GM21825 (cell line): ENCODE data around the gene AGAP1.

Source experiments
- ATAC-seq: cut with Tn5 transposase; IDR thresholded peaks from one replicate; pipeline ENCODE4 v1.9.1; 2021; ENCODE audit warnings: mild to moderate bottlenecking, moderate library complexity; ENCODE audit not compliant: unreplicated experiment

Gene AGAP1

DNA sequence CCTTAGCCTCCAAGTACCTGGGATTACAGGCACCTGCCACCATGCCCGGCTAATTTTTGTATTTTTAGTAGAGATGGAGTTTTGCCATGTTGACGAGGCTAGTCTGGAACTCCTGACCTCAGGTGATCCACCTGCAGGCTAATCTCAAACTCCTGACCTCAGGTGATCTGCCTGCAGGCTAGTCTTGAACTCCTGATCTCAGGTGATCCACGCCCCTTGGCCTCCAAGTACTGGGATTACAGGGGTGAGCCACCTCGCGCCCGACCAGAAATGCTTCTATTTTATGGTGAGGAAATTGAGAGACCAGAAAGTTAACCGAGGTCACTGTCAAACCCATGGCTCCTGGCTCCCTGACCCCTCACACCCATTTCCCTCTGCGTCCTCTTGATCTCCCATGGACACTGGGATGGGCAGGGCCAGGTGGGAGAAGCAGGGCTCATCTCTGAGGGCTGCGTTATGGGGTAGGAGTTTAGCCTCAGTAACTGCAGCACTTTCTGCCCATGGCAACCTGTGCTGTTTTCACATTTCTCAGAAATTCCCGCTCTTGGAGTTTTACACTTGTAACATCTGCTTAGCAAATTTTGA lies 210.0 kb downstream of the AGAP1 start:
- ATAC-seq = no peak

DNA sequence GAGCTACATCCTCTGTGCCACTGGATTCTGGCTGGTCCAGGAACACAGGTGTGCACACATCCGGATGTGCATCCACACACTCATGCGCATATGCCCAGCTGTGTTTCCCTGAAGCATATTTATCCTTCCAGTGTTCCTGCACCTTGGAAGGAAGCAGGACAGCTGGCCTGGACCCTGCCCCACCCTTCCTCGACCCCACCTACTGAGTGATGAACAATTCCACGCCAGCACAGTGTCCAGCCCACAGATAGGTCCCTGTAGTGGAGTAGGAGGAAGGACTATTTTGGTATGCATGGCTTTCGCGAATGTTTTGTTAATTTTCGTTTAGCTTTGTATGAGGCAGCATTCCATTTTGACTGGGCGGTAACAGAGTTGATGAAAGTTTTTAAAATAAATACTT lies 211.5 kb downstream of the AGAP1 start:
- no peak for ATAC-seq

DNA sequence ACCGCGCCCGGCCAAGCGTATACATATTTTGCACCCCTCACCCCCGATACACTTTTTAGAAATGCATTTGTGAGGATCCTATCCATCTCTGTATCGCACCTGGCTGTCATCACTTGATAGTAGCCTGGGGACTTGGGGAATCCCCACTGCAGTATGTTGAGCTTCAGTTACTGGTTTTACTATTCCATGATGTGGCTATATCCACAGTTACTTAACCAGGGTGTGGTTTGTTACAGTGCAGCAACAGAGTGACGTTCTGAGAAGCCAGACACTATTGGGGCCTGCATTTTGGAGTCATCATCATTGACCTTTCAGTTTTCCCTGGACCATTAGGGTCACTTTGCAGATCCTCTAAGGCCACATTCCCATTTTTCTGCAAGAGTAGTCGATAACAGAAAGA lies 212.7 kb downstream of the AGAP1 start:
- no peak for ATAC-seq

DNA sequence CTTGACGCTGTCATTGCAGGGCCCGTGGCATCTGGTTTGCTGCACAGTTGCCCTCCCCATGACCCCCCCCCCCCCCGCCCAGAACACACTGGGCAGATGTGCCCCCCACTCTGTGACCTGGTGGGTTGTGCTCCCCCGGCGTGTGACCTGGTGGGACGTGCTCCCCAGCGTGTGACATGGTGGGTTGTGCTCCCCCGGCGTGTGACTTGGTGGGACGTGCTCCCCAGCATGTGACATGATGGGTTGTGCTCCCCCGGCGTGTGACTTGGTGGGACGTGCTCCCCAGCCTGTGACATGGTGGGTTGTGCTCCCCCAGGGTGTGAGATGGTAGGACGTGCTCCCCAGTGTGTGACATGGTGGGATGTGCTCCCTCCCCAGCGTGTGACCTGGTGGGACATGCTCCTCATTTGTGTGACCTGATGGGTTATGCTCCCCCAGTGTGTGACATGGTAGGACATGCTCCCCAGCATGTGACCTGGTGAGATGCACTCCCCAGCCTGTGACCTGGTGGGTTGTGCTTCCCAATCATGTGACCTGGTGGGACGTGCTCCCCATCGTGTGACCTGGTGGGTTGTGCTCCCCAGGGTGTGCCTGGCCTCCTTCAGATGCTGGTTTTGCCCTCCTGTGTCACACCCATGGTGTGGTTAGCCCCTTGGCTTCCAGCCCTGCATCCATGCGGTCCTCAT lies 213.7 kb downstream of the AGAP1 start:
- ATAC-seq = no peak

DNA sequence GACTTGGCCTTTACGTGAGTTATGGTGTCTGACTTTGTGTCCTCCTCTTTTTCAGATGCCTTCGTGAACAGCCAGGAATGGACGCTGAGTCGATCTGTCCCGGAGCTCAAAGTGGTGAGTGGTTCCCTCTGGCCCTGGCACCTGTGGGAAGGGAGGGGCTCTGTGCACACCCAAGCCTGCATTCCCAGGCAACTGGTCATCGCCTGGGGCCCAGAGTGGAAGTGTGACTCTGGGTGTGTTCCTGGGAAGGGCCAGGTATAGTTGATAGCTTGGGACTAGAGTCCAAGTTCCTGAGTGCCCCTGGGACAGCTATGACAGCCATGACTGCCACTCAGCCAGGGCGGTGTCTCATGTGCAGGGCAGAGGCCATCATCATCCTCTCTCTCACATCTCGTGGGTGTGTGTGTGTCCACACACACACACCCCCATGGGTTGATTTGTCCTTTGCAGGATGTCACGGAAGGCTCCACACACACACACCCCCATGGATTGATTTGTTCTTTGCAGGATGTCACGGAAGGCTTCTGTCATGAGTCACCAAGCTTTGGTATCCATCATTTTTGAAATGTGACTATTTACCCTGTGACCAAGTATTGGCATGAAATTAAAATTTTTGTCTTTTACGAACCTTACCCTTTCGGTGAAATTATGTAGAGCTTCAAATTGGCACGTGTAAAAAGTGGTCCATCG lies 215.4 kb downstream of the AGAP1 start:
- ATAC-seq = no peak

DNA sequence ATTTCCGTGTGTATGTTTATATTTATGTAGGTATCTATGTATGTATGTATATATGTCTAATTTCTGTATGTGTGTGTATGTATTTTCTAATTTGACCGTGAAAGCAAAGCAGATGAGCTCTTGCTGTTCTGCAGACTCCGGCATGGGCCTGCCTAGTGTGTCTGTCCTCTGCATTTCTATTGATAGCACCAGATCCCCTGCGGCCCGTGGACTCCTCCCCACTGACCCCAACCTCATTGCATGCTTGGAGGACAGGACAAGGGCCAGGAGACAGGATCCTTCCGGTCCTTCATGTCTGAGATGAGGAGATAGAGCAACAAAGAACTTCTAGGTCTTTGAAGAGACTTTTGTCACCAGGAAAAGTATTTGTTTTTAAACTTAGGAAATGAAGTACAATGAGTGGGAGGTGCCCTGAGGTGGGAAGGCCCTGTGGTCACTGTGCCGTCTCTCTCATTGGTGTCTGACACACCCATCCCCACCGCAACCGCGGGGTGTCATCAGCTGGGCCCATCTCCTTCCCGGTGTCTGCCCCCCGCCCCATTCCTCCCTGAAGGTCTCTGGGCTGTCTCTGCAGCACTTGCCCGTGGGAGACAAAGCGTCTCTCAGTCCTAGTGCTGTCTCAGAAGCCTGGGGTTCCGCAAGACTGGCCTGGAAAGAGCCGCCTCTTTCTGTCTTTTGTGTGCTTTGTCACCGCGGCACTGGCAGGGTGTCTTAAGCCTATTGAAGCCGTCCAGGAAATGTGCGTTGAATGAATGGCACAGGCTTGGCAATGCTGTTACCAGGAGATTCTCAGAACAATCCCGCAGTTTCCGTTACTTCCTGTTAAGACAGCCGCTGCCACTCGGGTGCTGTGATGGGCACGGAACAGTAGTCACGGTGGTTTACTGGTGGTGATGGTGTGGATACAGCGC lies 216.4 kb downstream of the AGAP1 start:
- ATAC-seq = no peak

DNA sequence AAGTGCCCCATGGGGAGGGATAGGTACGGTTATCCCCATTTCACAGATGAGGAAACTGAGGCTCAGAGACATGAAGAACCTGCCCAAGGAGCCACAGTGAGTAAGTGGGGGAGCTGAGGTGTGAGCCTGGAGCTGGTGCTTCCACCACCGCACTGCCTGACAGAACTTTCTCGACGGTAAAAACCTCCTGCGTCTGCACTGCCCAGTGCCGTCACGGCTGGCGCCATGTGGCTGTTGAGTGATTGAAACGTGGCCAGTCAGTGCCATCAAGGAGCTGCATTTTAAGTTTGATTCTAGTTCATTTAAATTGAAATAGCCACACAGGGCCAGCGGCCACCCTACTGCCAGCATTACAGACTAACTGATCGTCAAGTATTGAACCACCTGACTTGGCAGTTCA lies 217.1 kb downstream of the AGAP1 start:
- no peak for ATAC-seq

DNA sequence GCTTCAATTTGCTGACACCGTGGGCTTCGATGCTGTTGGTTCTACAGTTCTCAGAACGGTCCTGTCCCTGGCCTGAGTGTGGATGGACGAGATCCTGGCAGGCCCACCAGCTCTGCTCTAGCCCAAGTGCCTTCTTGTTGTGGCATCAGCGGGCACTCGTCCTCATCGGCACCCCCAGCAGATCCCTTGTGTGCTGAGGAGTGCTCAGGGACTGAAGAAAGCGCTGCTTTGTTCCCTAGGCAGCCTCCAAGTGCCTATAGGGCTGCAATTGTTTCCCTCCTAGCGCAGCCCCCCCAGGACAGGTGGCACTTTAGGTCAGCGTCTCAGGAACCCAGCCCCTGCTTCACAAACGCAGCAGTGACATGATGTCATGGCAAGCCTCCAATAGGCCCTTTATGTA lies 217.7 kb downstream of the AGAP1 start:
- no peak for ATAC-seq

DNA sequence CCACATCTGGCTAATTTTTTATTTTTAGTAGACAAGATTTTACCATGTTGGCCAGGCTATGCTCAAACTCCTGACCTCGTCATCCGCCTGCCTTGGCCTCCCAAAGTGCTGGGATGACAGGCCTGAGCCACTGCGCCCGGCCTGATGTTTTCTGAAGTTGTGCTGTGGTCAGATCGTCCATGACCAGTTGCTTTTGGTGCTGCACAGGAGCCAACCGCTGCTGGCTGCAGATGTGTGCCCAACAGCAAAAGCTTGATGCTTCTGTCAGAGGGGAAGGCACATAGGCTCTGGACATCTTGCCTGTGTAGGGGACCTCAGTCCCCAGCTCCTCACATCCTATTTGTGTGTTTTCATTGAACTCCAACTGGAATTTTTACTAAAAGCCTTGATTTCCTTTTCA lies 218.3 kb downstream of the AGAP1 start:
- ATAC-seq = no peak

DNA sequence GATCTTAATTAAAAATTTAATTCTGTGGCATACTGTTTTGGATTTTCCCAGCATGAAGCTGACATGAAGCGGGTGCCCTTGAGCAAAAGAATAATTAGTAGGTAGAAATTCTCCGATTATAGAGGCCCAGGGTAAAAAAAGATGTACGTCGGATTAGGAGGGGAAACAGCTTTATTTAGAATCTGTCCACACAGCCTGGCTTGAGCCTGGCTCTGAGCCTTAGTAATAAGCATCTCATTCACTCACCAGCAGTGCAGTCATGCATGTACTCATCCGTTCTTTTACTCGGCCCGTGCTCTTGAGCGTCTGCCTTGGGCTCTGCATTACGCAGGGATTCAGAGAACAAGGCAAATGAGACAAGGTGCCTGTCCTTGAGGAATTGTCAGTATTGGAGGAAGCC lies 219.3 kb downstream of the AGAP1 start:
- no peak for ATAC-seq

DNA sequence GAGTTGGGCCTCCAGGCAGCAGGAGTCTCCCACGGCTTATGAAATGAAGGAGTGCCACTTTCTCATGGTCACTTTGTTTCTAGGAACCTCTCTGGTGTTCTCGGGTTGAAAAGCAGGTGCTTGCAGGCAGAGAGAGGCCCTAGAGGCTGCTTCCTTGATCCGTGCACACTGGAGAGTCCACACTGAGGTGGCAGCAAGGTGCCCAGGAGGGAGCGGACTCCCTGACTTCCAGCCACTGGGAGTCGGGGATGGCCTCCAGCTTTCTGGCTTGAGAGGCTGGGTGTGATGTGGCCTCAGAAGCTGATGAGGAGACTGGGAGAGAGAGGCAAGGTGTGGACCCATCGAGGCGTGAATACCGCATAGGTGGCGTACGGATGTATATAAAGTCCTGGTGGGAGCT lies 221.8 kb downstream of the AGAP1 start:
- ATAC-seq = no peak

DNA sequence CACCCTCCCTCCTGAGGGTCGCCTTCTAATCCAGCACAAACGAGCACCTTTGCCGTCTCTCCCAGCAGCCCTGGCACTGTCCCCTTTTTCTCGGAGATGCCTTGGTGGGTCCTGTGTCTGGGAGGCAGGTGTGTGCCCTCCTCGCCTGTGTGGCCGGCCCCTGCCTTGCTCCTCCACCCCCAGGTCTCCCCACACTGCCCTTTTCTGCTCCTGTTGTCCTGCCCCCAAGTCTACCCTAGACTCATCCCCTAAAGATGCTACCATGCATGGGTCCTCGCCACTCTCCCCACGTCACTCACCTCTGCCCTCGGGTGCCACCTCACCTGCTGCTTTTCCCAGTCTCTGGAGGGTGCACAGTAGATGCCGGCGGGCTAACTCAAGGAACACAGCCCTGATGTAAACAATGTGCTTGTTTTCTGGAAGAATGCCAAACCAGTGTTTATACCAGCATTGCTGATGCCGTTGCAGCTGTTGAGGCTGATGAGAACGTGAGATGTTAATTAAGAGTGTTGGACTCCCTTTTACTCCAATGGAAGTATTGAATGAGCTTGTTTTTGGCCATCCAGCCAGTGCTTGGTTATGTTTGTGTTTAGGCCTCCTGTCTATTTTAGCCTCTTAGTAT lies 223.1 kb downstream of the AGAP1 start:
- ATAC-seq = no peak

DNA sequence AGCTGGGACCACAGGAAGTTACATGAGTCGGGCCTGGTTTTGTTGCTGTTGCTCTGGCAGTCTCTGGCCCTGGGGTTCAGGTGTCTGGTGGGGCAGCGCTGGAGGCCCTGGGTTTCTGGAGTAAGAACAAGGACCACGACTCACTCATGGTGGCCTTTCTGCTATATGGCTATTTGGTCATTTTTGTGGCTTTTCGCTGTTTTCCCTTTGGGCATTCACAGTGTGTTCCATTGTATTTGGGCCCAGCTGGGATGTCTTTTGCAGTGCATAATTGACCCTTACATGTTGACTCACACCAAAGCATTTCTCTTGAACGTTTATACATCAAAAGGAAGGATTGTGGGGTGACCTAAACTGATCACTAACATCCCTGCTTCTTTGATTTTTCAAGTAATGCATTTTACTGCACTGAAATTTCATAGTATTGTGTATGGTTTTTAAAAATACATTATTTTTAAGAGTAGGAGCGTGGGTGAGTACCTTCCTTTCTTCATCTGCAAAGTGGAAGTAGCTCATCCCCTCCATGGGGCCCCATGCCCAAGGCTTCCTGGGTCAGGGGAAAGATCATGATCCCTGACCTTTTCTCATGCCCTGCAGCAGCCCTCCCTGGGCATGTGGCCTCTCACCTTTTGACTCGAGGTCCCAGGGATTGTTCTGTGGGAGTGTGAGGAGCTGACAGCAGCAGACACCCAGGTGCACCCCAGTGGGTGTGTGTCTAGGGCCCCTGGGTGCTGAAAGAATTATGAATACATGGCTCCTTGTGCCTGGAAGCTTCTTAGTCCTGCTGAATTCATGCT lies 225.5 kb downstream of the AGAP1 start:
- ATAC-seq = no peak

DNA sequence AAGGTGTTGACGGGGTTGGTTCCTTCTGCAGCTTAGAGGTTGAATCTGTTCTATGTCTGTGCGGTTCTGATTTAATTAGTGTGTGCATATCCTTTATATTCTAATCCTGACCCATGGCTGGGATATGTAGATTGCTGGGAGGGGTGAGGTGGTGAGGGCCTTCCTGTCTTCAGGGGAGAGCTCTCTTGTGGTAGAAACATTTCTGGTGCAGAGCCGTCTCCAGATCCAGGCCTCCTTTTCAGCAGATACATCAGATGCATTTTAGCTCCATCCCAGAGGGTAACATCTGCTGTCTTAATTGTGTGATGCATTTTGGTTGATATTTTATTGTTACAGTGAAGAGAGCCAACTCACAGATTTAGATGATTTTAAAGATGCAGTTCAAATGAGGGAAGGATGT lies 227.8 kb downstream of the AGAP1 start:
- ATAC-seq = no peak

DNA sequence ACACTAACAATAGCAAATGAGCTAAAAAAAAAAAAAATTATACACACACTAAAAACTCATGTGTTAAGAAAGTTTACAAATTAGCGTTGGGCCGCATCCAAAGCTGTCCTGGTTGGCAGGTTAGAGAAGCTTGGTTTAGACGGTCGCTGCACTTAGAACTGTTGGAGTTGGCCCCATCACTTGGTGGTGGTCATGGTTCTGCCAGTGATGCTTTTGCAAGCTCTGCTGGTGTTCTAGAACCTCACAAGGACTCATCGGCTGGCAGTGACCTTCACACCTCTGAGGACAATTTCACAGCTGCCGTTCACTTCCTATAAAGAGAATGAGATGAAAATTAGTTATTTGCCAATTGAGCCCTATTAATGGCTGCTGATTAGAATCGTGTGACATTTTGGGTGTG lies 229.0 kb downstream of the AGAP1 start:
- ATAC-seq = no peak

DNA sequence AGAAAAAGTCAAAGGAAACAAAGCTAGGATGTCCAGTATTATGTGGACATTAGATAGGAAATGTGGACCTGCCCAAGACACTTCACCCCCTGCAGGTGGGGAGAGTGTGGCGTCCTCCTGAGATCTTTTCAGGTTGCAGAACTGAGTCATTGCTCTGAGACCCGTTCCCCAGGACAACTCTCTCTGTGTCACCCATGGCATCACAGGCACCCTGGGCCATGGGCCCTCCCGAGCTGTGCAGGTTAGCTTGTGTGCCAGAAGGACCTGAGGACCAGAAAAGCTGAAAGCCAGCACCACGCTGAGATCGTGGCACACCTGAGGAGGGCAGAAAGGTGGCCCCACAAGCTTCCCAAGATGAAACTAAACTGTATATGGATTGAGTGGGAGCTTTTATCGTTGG lies 229.5 kb downstream of the AGAP1 start:
- no peak for ATAC-seq

DNA sequence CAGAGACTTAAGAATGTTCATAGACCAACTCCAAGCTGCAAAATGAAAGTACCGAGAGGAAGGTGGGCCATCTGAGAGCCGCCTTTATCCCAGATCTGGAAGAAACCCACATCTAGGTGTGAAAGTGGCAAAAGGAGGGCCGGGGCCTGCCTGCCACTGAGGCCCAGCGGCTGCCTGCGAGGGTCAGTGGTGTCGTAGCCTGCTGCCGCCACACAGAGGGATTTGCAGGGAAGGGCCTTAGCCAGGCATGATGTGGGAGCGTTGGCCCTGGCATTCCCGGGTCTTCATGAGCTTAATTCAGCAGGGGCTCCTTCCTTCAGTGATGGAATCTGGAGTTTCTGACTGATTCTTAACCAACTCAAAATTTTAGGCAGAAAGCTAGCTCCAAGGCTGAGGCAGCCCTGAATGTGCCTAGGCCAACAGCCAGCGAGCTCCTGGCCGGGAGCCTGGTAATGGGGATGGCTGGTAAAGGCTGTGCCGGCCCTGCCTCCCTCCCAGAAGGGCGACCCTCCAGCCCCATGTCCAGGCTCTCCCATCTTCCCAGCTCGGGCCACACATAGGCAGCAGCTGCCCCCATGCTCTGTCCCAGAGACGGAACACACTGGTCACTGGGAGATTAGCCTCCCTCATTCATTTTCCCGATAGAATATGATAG lies 230.1 kb downstream of the AGAP1 start:
- no peak for ATAC-seq

DNA sequence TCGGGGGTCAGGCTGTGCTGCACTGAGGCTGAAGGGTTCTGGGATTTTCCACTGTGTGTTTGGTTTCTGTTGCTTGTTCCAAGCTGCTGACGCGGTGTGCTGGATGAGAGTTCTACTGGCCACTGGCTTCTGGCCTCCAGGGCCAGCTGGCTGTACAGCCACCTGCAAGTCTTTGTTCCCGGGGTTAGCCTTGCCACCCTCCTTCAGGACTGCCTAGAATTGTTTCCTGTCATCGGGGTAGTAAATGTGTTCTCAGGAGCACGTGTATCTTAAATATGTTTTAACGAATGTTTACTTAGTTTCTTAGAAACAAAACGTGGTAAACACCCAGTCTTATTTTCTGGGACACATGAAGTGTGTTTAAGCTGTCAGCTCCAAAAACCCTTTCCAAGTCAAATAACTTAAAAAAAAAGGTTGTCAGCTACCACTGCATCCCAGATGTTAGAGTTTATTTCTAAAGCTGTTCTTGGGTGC lies 231.2 kb downstream of the AGAP1 start:
- no peak for ATAC-seq

DNA sequence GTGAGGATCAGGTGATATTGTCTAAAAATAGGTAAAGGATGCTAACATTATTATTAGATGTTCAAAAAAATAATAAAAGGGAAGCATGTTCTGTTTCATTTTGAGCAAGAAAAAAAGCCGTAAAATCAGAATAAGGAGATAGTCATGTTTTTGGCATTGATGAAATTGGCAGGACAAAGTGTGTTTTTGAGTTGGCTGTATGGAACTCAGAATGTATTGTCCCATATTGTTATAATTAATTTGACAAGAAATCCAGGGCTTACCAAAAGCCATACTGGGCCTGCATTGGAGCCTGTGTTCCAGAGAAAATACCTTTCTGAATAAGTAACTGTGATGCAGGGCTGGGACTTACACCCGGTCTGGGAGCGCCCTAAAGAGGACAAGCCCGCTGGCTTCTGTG lies 232.0 kb downstream of the AGAP1 start:
- no peak for ATAC-seq

DNA sequence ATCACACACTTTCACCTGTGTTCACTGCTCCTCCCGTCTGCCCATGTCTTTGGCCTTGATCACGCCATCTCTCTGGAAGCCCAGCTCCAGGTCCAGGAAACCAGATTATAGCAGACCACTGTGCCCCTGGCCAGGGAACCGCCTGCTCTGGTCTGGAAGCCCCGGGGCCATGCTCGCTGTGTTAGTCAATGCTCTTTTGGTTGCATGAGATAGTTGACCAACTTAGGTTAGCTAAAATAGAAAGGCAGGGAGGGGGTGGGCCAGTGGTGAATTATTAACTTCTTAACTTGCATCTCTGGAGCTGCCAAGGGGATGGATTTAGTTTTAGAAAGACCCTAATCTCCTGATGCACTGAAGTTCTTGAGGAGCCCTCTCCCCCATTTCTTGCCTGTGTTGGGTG lies 232.7 kb downstream of the AGAP1 start:
- no peak for ATAC-seq
